K562 (cell line): ENCODE data around the gene PBRM1. TPM values are rescaled to one million over a fixed set of nuclear protein-coding genes. Genes with fewer than 3 reads are reported as not detected.

Source experiments
- CBX8 ChIP-seq: fragments of 200-600 bp; sonication (generic); IDR thresholded peaks from 2 replicates; pipeline ENCODE4 v1.6.1; 2012; ENCODE audit warnings: borderline replicate concordance, mixed run types, low read depth, mild to moderate bottlenecking, moderate library complexity, mixed read lengths, low read length, control low read depth, inconsistent platforms; ENCODE audit not compliant: poor library complexity, severe bottlenecking; ENCODE audit errors: extremely low read depth
- CTBP1 ChIP-seq: fragments of 450-650 bp; IDR thresholded peaks from 2 replicates; pipeline ENCODE4 v1.6.1; 2016; ENCODE audit warnings: borderline replicate concordance
- HMG20A ChIP-seq: fragments of 450-650 bp; formaldehyde crosslinking; conservative IDR thresholded peaks from 2 replicates; pipeline ENCODE4 v1.4.0; 2020; ENCODE audit warnings: mild to moderate bottlenecking, mixed read lengths
- IFI16 ChIP-seq: fragments of 250-450 bp; sonication (Bioruptor Pico); IDR thresholded peaks from 2 replicates; pipeline ENCODE4 v2.1.2; 2022; ENCODE audit warnings: mild to moderate bottlenecking, inconsistent platforms
- MEIS2 ChIP-seq: fragments of 450-650 bp; IDR thresholded peaks from 2 replicates; pipeline ENCODE4 v1.6.1; 2014; ENCODE audit warnings: mild to moderate bottlenecking; ENCODE audit not compliant: partially characterized antibody
- SMAD4 ChIP-seq: fragments of 250-450 bp; sonication (Bioruptor Pico); conservative IDR thresholded peaks from 2 replicates; pipeline ENCODE4 v1.8.0; 2021; ENCODE audit warnings: inconsistent platforms, mild to moderate bottlenecking, moderate library complexity
- polyA plus RNA-seq, 8 experiments: library from polyadenylated mRNA; depleted of rRNA in 4 of 8; stranded (reverse) in 5 of 8; unstranded in 3 of 8; fragments of >200 nt; fragmentation: Nextera tagmentation in 2 of 8; fragmentation: Illumina TruSeq in 1 of 8; extraction: Ambion mirVana in 2 of 8; extraction: Trizol in 1 of 8; gene quantifications; 2 replicates each; pipeline versions ENCODE4 v1.2.1 to v1.2.3, GENCODE V29; 2011 to 2014; ENCODE audit warnings: inconsistent platforms in 1 of 8, missing spikeins in 1 of 8
- total RNA-seq, 7 experiments: library from RNA; depleted of rRNA in 6 of 7; stranded (reverse); fragments of >200 nt in 6 of 7; fragmentation: Illumina TruSeq in 2 of 7; extraction: Trizol in 2 of 7; gene quantifications; 2 replicates each; pipeline versions ENCODE4 v1.2.1 to v1.2.3, GENCODE V29; 2011 to 2021; ENCODE audit warnings: low replicate concordance in 1 of 7
- TF ChIP-seq, protein P1 (sequence below), 2 experiments: fragments of 450-650 bp; IDR thresholded peaks; 2 replicates each; pipeline ENCODE4 v1.6.1; 2016; ENCODE audit warnings: mild to moderate bottlenecking in 2 of 2, borderline replicate concordance in 1 of 2, low read depth in 1 of 2, moderate library complexity in 1 of 2
- TF ChIP-seq, protein P2 (sequence below), 2 experiments: fragments of 450-650 bp in 1 of 2; sonication (generic) in 1 of 2; formaldehyde crosslinking in 1 of 2; IDR thresholded peaks; 2 replicates each; pipeline versions ENCODE4 v1.7.1 to v1.9.0; 2016 to 2022; ENCODE audit warnings: inconsistent platforms in 1 of 2, mild to moderate bottlenecking in 1 of 2, missing genetic modification reagents in 1 of 2

The PBRM1 gene
- total and polyA plus RNA-seq, 9 of the 15 experiments (the other 6 are each of a cell fraction or from before 2014, with no cell fraction given): 3.9 to 31.8 (median 19.0) TPM

DNA sequence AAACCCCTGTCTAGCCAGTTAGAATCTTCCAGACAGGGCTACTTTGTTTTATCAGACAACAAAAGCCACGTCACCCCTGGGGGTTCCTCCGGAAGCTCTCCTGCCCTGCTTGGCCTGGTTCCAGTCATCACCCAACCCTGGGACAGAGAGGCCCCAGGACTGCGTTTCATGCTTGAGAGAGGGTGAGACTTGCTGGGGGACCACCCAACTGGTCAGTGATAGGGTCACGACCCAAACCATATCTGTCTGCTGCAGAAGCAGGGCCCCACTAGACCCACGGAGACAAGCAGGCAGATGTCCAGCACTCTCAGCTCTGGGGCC, 153.2 kb downstream of the PBRM1 start (continued):
- TF ChIP-seq, protein P1, sequence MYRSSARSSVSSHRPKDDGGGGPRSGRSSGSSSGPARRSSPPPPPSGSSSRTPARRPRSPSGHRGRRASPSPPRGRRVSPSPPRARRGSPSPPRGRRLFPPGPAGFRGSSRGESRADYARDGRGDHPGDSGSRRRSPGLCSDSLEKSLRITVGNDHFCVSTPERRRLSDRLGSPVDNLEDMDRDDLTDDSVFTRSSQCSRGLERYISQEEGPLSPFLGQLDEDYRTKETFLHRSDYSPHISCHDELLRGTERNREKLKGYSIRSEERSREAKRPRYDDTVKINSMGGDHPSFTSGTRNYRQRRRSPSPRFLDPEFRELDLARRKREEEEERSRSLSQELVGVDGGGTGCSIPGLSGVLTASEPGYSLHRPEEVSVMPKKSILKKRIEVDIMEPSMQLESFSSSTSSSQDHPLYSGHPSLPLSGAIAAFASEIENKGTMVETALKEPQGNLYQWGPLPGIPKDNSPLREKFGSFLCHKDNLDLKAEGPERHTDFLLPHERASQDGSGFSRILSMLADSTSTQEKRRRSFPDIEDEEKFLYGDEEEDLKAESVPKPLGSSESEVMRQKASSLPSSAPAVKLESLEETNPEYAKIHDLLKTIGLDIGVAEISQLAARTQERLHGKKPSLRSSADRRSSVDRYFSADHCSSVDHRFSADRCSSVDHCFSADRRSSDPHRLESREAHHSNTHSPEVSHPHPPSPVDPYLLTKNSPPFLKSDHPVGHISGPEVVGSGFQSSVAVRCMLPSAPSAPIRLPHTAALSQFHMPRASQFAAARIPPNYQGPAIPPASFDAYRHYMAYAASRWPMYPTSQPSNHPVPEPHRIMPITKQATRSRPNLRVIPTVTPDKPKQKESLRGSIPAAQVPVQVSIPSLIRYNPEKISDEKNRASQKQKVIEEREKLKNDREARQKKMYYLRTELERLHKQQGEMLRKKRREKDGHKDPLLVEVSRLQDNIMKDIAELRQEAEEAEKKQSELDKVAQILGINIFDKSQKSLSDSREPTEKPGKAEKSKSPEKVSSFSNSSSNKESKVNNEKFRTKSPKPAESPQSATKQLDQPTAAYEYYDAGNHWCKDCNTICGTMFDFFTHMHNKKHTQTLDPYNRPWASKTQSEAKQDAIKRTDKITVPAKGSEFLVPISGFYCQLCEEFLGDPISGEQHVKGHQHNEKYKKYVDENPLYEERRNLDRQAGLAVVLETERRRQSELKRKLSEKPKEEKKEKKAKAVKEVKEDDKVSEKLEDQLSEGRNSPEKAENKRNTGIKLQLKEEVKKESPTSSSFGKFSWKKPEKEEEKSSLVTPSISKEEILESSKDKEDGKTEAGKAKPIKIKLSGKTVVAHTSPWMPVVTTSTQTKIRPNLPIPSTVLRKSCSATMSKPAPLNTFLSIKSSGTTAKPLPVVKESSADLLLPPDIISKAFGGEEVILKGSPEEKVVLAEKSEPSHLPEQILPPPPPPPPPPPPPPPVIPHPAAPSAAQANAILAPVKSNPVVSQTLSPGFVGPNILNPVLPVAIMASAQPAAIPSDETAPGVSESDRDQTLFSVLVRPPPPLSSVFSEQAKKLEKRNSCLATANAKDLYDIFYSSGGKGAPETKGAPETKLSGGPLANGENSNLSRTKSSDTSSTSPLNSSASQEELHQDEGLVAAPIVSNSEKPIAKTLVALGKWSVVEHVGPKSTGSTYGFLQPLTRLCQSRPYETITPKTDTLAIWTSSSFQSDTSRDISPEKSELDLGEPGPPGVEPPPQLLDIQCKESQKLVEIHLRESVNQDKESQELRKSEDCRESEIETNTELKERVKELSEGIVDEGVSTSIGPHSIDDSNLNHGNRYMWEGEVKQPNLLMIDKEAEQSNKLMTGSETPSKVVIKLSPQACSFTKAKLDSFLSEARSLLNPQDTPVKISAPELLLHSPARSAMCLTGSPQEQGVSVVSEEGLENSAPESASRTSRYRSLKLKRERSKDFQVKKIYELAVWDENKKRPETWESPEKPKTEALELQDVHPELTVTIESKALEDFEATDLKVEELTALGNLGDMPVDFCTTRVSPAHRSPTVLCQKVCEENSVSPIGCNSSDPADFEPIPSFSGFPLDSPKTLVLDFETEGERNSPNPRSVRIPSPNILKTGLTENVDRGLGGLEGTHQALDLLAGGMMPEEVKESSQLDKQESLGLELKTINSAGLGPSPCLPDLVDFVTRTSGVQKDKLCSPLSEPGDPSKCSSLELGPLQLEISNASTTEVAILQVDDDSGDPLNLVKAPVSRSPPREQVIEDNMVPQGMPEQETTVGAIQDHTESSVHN (IDR thresholded peaks at IDR 0.05; ENCODE audit: borderline replicate concordance in 1 of 2, low read depth in 1 of 2): no peak
- TF ChIP-seq MEIS2: no peak
- TF ChIP-seq CBX8: no peak
- no peak for TF ChIP-seq HMG20A (CRISPR knock-in tag)
- TF ChIP-seq, protein P2, sequence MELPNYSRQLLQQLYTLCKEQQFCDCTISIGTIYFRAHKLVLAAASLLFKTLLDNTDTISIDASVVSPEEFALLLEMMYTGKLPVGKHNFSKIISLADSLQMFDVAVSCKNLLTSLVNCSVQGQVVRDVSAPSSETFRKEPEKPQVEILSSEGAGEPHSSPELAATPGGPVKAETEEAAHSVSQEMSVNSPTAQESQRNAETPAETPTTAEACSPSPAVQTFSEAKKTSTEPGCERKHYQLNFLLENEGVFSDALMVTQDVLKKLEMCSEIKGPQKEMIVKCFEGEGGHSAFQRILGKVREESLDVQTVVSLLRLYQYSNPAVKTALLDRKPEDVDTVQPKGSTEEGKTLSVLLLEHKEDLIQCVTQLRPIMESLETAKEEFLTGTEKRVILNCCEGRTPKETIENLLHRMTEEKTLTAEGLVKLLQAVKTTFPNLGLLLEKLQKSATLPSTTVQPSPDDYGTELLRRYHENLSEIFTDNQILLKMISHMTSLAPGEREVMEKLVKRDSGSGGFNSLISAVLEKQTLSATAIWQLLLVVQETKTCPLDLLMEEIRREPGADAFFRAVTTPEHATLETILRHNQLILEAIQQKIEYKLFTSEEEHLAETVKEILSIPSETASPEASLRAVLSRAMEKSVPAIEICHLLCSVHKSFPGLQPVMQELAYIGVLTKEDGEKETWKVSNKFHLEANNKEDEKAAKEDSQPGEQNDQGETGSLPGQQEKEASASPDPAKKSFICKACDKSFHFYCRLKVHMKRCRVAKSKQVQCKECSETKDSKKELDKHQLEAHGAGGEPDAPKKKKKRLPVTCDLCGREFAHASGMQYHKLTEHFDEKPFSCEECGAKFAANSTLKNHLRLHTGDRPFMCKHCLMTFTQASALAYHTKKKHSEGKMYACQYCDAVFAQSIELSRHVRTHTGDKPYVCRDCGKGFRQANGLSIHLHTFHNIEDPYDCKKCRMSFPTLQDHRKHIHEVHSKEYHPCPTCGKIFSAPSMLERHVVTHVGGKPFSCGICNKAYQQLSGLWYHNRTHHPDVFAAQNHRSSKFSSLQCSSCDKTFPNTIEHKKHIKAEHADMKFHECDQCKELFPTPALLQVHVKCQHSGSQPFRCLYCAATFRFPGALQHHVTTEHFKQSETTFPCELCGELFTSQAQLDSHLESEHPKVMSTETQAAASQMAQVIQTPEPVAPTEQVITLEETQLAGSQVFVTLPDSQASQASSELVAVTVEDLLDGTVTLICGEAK (IDR thresholded peaks at IDR 0.05): no peak
- TF ChIP-seq, protein P2 (CRISPR knock-in tag; IDR thresholded peaks at IDR 0.05): no peak
- peak; percentile 22; the same call in 1 of the 2 replicates for TF ChIP-seq CTBP1
- no peak for TF ChIP-seq IFI16
- peak; percentile 83 for TF ChIP-seq SMAD4 (CRISPR knock-in tag)
